Tracheal epithelial cell (primary cell): ENCODE results near the gene SAGE1. TPM values are rescaled to one million over a fixed set of nuclear protein-coding genes. Genes with fewer than 3 reads are reported as not detected.

Experiments used
- total RNA-seq: library from RNA; depleted of rRNA; stranded (reverse); fragments of >200 nt; gene quantifications from 2 replicates; pipeline ENCODE4 v1.2.1, GENCODE V29; 2014

SAGE1 gene
- total RNA-seq = not detected in 2 replicates

DNA sequence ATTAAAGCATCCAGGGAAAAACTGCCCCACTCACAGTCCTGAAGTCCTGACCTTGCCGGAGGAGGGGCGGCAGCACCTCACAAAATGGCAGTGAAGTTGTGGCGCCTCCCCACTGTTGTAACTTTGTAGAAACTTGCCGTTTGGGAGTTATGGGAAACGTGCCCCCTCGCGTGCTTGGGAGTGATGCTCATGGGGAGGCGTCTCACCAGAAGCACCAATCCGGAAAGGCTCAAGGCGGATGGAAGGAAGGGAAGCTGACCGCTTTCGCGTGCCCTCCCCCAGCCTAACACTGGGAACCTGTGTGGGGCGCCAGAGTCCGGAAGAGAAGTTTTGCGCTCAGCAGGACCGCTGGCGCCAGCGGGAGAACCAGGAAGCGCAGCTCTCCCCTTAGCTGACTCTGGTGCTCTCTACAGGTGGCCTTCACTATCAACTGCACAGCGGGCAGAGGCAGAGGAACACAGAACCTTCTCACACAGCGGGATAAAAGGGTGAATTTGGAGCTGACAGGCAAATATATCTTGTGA is at the start of gene SAGE1, which contains the start of gene CT45A10:
SAGE1 (plus strand) TSS at position 423 of the 524 bp plus-strand sequence. CDS start 2,527 bp downstream, outside the sequence.
CT45A10 (minus strand) TSS at position 151 of the 524 bp plus-strand sequence. CDS start 8,100 bp downstream, outside the sequence.

DNA sequence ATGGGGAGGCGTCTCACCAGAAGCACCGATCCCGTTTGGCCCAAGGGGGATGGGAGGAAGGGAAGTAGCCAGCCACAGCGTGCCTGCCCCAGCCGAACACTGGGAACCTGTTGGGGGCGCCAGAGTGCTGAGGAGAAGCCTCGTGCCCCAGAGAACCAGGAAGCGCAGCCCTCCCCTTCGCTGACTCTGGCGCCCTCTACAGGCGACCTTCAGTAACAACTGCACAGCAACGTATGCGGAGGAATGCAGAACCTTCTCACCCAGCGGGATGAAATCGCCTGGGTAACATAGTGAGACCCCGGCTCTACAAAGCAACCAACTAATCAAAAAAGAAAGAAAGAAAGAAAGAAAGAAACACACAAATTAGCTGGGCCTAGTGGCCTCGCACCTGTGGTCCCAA is 39.1 kb upstream of the SAGE1 start, which contains the start of gene CT45A8:
CT45A8 (minus strand) TSS at position 101 of the 400 bp plus-strand sequence. CDS start 3,755 bp downstream, outside the sequence.

DNA sequence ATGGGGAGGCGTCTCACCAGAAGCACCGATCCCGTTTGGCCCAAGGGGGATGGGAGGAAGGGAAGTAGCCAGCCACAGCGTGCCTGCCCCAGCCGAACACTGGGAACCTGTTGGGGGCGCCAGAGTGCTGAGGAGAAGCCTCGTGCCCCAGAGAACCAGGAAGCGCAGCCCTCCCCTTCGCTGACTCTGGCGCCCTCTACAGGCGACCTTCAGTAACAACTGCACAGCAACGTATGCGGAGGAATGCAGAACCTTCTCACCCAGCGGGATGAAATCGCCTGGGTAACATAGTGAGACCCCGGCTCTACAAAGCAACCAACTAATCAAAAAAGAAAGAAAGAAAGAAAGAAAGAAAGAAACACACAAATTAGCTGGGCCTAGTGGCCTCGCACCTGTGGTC is 21.8 kb upstream of the SAGE1 start, which contains the start of gene CT45A9:
CT45A9 (minus strand) TSS at position 101 of the 400 bp plus-strand sequence. CDS start 3,751 bp downstream, outside the sequence.

Other genes with a start within 250 kb of the SAGE1 start
- not detected in 2 replicates for gene CT45A1, start 180.1 kb upstream of the SAGE1 start, total RNA-seq
- gene CT45A3, start 125.5 kb upstream of the SAGE1 start, total RNA-seq = not detected in 2 replicates
- not detected in 2 replicates for gene CT45A5, start 108.2 kb upstream of the SAGE1 start, total RNA-seq
- gene CT45A6, start 90.9 kb upstream of the SAGE1 start, total RNA-seq = not detected in 2 replicates
- gene CT45A2, start 73.7 kb upstream of the SAGE1 start, total RNA-seq = not detected in 2 replicates
- gene CT45A7, start 56.4 kb upstream of the SAGE1 start, total RNA-seq = not detected in 2 replicates
- gene CT45A8, start 39.2 kb upstream of the SAGE1 start, total RNA-seq = not detected in 2 replicates
- gene CT45A9, start 21.9 kb upstream of the SAGE1 start, total RNA-seq = not detected in 2 replicates
- gene CT45A10, start 272 bp upstream of the SAGE1 start, total RNA-seq = not detected in 2 replicates
- 9.4 and 13.9 TPM in 2 replicates for gene MMGT1, start 80.3 kb downstream of the SAGE1 start, total RNA-seq
- 15.2 and 19.6 TPM in 2 replicates for gene SLC9A6, start 91.7 kb downstream of the SAGE1 start, total RNA-seq